GM21737 (cell line): ENCODE results near the gene SLC12A8.
A peak's percentile ranks its signal among the peaks of the same experiment; 100 is the strongest.

Source experiments
- ATAC-seq: cut with Tn5 transposase; IDR thresholded peaks from one replicate; pipeline ENCODE4 v1.9.1; 2021; ENCODE audit warnings: mild to moderate bottlenecking, moderate library complexity; ENCODE audit not compliant: unreplicated experiment

SLC12A8 gene

DNA sequence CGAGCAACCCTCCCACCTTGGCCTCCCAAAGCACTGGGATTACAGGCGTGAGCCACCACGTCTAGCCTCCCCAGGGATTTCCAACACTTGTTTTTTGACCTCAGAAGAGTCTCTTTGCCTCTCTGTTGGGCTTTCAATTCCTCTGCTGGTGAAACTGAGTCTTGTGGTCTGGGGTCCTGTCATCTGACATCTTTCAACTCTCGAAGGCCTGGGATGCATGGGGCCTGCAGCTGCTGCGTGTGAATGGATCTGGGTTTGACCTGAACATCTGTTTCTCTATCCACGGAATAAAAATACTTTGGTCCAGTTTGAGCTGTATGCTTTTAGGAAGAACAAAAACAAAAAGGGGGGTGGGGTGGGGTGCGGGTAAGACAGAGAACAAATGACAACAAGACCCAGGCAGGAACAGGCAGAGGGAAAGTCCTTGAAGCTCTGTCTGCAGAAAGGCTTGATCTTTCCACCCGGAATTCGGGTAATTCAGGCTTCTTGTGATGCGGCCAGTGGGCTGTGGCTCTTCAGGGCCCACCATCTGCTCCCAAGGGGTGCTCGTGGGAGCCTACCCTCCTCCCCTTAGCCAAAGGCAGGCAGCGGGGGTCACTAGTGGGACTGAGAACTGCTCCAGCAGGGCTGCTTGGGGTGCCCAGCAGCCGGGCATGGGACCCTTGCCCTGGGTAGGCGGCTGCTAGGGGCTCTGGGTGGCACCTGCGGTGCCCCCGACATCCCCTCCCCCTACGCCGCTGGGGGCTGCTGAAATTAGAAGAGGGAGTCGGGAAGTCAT lies 71.5 kb downstream of the SLC12A8 start:
- no peak for ATAC-seq

DNA sequence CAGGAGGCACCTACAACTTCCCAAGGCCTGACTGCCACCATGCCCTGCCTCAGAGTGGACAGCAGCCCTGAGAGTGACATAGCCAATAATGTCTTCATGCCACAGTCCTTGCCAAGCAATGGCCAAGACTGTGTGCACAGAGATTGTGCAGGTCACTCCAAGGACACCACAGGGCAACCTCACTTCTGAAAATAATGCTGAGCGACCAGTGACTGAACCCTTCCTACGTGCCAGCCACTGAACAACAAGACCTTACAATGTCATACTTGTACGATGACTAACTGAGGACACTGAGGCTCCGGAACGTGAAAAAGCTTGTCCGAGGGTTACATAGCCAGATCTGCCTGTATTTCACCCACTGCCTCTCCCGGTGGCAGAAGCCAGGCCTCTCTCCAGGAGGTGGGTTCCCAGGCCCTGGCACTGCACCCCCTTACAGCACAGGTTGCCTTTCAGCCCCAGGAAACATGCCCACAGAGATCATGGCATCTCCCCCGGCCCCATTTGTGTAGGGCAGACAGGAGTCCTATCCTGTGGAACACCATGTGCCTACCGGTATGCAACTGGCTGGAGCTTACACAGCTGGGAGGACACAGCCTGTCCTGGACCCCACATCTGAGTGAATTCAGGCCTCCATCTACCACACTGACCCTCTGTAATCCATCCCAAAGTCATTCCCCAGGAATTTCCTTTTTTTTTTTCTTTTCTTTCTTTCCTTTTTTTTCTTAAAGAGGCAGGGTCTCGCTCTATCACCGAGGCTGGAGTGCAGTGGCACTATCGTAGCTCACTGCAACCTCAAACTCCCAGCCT lies 72.3 kb downstream of the SLC12A8 start:
- no peak for ATAC-seq

DNA sequence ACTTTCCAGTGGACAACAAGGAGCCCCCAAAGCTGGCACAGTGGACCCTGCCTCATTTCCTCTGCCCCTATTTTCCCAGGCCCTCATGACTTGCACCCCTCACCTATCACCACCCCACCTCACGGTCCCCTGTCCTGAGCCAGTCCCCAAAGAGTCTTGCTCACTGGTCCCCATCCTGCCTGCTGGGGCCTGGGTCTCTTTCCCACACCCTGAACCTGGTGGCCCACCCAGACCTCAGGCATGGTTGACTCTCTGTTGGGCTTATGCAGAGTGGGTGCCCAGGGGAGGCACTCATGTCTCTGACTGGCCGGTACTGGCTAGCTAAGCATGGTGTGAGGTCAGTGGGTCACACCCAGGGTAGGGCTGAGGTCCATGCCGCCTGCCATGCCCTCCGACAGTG lies 73.2 kb downstream of the SLC12A8 start:
- ATAC-seq, result no peak

DNA sequence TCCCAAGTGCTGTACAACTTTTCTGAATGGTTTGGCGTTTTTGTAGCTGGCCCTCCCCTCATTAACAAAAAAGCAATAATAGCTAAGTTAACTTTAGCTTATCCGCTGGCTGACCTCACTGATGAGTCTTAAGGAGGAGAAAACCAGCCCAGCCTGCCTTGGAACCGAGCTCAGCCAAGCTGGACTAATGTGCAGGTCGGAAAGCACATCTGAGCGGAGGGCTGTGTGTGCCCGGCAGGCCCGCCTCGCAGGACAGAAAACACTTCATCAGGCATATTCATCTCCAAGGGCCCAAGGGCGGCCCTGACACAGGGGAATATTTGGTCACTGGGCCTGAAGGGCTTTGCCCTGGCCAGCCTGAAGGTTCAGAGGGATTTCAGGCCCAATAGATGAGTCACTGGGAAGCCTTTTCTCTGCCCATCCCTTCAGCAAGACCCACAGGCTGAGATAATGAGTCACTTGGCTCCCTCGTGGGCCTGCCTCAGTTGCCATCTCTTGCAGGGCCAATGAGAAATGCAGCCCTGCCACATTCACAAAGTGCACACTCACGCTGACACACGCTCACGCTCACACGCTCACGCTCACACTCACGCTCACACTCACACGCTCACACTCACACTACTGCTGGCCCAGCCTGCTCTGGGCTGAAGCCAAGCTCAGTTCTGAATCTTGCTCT lies 75.1 kb downstream of the SLC12A8 start:
- ATAC-seq, result no peak

DNA sequence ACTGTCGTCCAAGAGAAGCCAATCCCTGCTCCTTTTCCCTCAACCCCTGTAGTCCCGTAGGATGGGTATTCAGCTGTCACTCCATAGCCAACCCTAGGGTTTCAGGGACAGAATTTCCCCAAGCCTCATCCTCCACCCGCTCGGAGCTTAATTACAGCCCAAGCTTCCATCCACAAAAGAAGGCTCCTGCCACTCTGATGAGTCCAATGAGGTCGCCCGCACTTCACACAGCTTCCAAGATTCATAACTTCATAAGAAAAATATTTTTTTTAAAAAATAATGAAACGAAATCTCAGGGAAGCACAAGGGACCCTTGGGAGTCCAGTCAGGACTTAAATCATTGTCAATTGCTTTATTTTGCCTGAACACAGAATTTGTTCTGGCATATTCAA lies 75.6 kb downstream of the SLC12A8 start:
- ATAC-seq, result no peak

DNA sequence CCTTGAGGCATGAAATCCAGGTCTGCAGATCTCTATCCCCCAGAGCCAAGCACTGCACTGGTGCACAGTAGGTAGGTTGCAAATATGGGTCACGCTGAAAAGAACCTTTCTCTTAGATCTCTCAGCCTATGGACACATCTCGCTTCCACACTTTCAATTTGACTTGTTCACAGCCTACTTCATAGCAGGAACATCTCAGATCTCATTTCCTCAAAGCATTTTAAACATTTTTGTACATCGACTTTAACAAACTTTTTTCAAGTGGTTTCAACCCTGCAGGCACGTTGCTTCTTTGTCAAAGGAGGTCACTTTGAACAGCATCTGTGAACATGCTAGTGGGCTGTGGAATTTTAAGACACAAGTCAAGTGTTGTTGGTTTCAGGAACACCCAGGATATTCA lies 76.0 kb downstream of the SLC12A8 start:
- ATAC-seq, result no peak

DNA sequence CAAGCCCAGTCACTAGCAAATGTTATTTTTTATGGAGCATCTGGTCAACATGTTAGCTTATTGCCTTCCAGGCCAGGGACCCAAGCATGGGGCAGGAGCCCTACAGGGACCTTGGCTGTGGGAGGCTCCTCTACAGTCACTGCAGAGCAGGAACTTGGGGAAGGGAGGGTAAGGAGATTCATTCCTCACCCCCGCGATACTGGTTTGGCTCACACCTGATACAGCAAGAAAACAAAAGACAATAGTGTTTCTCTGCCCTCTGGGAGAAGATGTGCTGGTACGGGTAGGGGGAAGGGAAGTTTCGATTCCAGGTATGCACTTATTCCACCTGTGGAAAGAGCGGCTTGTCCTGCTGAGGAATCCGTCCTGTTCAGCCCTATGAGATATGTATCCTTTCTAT lies 77.6 kb downstream of the SLC12A8 start:
- no peak for ATAC-seq

DNA sequence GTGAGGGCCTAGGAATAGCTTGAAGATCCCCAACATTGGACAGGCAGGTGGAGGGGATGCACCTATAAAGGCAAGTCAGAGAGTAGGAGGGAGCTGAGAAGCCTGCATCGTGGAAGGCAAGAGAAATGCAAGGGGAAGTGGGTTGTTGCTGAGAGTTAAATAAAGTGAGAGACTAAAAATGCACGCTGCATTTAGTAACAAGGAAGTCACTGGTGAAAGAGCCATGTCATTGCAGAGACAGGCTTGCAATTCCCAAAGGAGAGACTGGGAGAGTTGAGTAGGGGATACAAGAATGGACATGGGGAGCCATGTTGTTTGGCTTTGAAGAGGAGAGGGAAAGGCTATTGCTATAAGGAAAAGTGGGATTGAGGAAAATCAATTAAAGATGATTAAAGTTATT lies 79.7 kb downstream of the SLC12A8 start:
- ATAC-seq, result no peak

DNA sequence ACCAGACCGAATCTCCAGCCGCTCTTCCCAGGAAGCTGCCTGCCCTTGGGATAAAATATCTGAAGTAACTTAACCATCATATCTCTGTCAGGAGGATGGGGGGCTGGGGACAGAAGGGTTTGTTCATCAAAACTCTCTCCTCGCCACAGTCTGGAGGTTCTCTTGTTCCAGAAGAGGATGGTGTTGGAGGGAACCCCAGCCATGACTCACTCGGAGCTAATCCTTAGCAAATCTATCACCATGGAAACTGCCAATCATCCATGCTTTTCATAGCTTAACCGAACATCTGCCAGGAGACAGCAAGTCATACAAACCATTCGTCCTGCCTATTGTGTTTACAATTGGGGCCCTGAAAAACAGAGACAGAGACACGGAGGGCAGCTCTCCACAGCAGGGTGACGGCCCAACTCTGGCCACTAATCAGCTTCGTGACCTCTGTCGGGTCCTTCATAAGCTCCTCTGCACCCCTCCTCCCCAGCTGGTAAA lies 83.0 kb downstream of the SLC12A8 start:
- no peak for ATAC-seq

DNA sequence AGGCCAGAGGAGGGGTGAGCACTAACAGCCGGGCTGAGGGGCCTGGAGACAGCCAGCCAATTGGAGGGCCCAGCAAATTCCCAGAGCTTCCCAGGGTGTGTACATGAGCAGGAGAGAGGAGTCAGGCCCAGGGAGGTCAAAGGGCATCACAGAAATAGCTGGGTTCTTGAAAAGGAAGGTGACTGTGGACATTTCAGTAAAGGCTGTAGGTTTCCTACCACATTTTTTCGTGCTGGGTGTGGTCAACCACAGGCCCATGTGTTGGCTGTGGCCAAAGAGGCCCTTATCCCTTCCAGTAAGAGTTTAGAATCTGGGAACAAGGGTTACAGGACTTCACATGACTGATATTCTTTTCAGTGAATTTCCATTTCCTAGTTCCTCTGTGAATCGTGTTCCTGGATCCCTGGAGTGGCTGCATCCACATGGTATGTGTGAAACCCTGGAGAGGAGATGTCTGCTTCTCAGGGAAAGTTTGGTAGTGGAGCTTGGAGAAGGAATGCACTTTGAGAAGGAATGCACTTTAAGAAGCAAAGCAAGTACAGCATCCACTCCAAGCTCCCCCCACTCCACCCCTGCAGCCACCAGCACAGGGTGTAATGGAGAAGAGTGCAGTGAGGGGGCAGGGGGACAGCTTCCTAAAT lies 83.6 kb downstream of the SLC12A8 start:
- no peak for ATAC-seq

DNA sequence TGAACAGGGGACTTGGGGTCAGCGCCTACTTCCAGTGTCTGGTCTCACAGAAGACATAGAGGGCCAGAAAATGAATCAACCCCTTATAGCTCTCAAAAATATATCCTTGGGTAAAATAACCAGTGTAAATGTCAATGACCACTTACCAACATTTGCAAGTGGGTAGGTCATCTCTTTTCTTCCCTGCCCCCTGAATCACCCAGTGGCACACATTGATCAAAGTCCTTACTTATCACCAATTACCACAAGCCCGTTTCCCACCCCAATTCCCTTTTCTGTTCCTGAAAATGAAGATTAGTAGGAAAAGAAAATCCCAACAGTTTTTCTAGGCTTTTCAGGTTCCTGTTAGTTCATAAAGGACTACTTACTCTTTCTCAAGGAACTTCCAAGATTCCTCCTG lies 86.2 kb downstream of the SLC12A8 start:
- no peak for ATAC-seq

DNA sequence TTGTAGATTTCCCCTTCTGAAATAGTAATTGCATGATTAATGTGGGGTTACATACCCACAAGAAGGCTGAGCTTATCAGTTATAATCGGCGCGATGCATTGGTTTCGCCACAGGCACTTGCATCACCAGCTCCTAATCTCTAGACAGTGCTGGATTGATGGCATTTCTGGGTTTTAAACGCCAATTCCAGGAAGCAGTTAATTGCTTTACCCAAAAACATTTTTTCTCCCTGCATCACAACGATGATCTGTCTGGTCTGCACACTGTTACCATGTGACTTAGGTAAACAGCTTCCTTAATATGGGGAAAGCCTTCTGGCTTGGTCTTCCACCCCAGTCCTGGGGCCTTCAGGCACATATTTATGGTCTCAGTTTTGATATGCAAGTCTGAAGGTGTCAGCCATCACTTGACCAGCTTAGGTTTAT lies 86.7 kb downstream of the SLC12A8 start:
- ATAC-seq, result no peak

DNA sequence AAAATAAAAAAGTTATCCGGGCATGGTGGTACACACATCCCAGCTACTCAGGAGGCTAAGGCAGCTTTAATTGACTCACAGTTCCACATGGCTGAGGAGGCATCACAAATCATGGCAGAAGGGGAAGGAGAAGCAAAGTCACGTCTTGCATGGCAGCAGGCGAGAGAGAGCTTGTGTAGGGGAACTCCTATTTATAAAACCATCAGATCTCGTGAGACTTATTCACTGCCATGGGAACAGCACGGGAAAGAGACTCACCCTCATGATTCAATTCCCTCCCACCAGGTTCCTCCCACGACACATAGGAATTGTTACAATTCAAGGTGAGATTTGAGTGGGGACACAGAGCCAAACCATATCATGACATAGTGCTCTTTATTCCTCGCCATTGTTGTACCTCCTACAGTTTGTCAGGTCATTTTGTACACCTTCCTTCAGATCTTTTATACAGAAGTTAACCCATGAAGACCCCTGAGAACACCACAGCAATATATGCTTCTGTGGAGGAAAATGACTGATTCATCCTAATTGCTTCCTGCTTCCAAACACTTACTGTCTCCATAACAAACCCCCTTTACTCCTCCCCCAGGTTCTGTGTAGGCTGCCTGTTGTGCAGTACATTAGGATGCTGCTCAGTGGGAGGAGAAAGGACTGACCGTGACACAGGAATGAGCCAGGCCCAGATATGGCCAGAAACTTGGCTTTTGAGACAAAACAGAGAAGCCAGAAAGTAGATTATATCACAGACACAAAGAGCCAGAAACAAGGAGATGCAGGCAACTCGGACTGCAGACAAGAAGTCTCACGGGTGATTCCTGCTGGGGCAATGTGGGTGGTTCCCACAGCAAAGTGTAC lies 88.9 kb downstream of the SLC12A8 start:
- no peak for ATAC-seq

DNA sequence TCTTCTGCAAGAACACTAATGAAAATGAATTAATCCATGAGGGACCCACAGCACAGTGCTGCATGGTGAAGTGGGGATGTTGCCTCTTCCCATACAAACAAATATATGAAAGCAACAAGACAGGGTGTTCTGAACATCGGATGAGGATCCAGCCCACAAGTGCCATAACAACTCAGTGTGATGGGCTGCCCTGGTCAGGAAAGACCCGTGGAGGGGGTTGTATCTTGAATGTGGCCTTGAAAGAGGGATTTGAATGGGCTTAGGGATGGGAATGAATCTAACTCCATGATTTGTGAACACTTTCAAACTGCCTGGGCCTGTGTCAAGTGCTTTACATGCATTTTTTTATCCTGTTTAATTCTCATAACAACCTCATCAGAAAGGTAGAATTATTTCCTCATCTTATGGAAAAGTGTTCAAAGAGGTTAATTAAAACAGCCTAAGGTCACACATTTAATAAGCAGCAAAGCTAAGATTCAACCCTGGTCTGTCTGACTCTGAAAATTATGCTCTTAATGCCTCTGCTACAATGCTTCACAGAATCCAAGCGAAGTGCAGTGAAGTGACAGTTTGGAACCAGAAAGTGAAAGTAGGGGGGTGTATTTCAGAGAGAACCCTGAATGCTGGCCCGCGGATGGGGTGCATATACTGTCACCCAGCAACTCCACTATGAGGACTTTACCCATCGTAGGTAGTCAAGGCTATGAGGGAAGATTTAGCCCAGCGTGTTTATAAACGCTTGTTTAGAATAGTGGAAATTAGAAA lies 91.1 kb downstream of the SLC12A8 start:
- ATAC-seq, result no peak

DNA sequence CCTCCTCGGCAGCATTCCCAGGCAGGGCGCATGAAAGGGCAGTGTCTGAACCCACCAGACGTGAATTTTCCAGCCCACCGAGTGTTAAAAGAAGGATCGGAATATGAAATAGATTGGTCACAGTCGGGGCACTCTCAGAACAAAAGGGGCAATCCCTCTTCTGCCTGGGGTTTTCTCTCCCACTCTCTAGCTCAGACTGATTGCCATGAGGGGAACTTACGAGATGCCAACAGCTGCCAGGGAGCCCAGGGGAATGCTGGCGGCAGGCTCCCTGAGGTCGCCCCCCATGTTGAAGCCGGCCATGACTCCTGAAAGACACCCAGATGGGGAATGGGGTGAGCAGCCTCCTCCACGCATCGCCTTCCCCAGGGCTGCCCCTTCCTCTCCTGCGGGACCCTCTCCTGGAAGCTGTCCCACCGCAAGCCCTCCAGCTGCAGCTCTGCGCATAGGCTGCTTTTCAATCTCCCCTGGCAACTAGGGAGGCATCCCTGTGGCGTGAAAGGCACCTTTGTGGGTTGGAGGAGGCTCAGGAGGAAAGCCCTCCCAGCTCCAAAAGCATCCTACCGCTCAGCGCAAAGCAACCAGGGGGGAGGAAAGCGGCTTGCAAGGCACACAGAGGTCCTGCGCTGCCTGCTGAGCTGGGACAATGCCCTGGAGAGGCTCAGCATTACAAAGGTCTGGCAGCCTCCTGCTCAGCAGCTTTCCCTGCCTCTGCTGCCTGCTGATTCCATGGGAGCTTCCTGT lies 92.0 kb downstream of the SLC12A8 start:
- ATAC-seq, result peak; percentile 38

DNA sequence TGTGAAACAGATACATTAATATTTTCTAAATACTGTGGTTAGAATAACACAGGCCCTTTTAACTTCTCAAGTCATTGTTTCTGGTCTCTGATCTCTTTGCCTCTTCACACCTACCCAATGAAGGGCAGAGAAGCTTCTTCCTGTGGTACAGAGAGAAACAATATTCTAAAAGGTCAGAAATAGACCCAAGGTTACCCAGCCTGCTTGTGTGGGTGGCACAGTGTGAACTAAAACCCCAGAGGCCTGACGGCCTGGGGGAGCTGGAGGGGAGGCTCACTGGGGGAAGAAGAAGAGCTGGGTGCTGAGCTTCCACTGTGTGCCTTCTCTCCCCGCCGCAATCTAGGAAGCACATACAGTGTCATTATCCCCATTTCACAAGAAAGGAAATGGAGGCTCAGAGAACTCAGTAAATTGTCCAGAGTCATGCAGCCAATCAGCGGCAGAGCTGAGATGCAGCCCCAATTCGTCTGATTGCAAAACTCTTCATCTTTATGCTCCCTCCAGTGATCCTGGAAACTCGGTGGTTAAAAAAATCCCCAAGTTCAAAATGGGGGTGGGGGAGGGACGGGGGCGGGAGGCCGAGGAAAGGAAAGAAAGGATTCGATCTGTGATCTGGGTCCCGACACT lies 92.7 kb downstream of the SLC12A8 start:
- ATAC-seq, result no peak

DNA sequence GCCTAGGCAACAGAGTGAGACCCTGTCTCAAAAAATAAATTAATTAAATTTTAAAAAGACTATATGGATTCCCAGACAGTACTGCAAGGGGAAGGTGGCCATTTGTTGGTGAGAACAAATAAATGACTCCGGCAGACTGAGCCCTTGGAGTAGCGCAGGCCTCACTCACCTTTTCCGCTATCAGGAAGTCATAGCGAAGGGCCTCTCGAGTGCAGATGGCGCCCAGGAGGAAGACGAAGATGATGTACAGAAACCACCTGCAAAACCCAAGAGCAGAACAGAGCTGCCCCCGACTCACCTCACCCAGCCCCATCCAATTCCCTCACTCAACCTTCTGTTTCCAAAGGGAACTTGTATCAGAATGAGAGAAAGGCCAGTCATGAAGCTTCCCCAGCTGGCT lies 93.9 kb downstream of the SLC12A8 start:
- ATAC-seq, result no peak

DNA sequence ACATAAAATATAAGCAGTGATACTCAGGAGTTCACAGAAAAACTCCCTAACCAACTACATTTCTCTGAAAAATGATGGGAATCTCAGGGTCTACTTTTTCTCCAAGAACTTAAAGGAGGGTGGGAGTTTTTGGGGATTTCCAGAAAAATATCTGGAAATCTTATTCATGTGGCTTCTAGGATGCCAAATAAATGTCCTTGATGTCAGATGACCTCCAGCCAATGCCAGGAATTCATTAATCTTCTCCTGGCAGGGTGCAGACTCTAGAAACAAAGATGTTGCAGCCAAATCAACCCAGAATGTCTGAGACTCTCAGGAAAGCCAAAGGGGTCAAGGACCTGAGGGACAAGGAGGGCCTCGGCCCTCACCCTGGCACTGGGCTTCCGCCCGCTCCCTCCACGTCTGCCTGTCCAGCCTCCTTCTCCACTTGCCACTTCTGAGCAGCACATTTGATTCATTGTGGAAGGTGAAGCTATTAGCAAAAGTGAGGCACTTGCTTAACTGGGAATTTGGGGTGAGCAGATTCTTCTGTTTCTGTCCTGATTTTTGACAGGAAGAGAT lies 94.8 kb downstream of the SLC12A8 start:
- ATAC-seq, result no peak
